Measurements from ENCODE around the gene TCF25.

- TF ChIP-seq CTCF (IDR thresholded peaks at IDR 0.05 in 4 of 5, conservative IDR thresholded peaks at IDR 0.05 in 1 of 5) (no peak), POLR2A (IDR thresholded peaks at IDR 0.05) (no peak)
Observed at GRCh38 chr16:89921131-89921701, 47.8 kb downstream of the TCF25 start.

Data from gastrocnemius medialis (tissue), 4 donors.